A673 (cell line): ENCODE results near the gene KLLN. TPM values are rescaled to one million over a fixed set of nuclear protein-coding genes. Genes with fewer than 3 reads are reported as not detected.

Experiments used
- BruUV-seq: library from RNA; stranded (reverse); fragments of 400-500 nt; replicated peaks from 2 replicates; lab custom pipeline; 2021; lab: Mats Ljungman, UMichigan
- CTCF ChIA-PET: fragments of 300-600 bp; sonication (Branson Sonifier 250); formaldehyde crosslinking; loops from one replicate; lab custom pipeline; 2022; ENCODE audit warnings: antibody characterized with exemption; lab: Charles Lee
- POLR2A ChIA-PET: fragments of 300-600 bp; sonication (Branson Sonifier 250); formaldehyde crosslinking; loops from one replicate; lab custom pipeline; 2022; ENCODE audit warnings: antibody characterized with exemption; ENCODE audit not compliant: low non-redundant PET; lab: Charles Lee
- DNase-seq: peaks from one replicate; pipeline ENCODE4 v3.0.0-alpha.2; 2015; ENCODE audit warnings: low spot score
- H3K27ac ChIP-seq: fragments of 200-600 bp; sonication (generic); 2 replicates; pipeline ENCODE4 v1.5.1; 2016; ENCODE audit warnings: mixed run types, low read depth, mild to moderate bottlenecking, mixed read lengths, antibody characterized with exemption, low read length; ENCODE audit not compliant: poor library complexity, severe bottlenecking
- H3K27me3 ChIP-seq: fragments of 200-600 bp; sonication (generic); replicated peaks from 2 replicates; pipeline ENCODE4 v1.6.1; 2017; ENCODE audit warnings: mixed run types, low read depth, mild to moderate bottlenecking, mixed read lengths, antibody characterized with exemption, low read length; ENCODE audit not compliant: insufficient read depth, poor library complexity
- H3K36me3 ChIP-seq: fragments of 200-600 bp; sonication (generic); 2 replicates; pipeline ENCODE4 v1.6.1; 2016; ENCODE audit warnings: mixed run types, mild to moderate bottlenecking, mixed read lengths, antibody characterized with exemption, low read length; ENCODE audit not compliant: insufficient read depth, poor library complexity, severe bottlenecking
- H3K4me1 ChIP-seq: fragments of 200-600 bp; sonication (generic); 2 replicates; pipeline ENCODE4 v1.6.1; 2017; ENCODE audit warnings: mixed run types, mild to moderate bottlenecking, mixed read lengths, antibody characterized with exemption, low read length; ENCODE audit not compliant: insufficient read depth, poor library complexity, severe bottlenecking
- H3K4me3 ChIP-seq: fragments of 200-600 bp; sonication (generic); 2 replicates; pipeline ENCODE4 v1.5.1; 2016; ENCODE audit warnings: low read depth, mixed run types, mild to moderate bottlenecking, mixed read lengths, low read length; ENCODE audit not compliant: poor library complexity, severe bottlenecking
- H3K9me3 ChIP-seq: fragments of 200-600 bp; sonication (generic); 2 replicates; pipeline ENCODE4 v1.6.1; 2016; ENCODE audit warnings: mixed run types, low read depth, mild to moderate bottlenecking, mixed read lengths, antibody characterized with exemption, low read length; ENCODE audit not compliant: poor library complexity, severe bottlenecking
- CTCF ChIP-seq: fragments of 300-800, 200-600 bp; sonication (generic); conservative IDR thresholded peaks from 2 replicates; pipeline ENCODE4 v1.5.1; 2017; ENCODE audit warnings: low read depth, mild to moderate bottlenecking, antibody characterized with exemption, low read length, moderate library complexity, mixed read lengths
- EZH2 ChIP-seq: fragments of 200-600 bp; sonication (generic); IDR thresholded peaks from 2 replicates; pipeline ENCODE4 v1.6.1; 2017; ENCODE audit warnings: borderline replicate concordance, low read depth, mild to moderate bottlenecking, mixed read lengths, antibody characterized with exemption, low read length; ENCODE audit not compliant: poor library complexity, severe bottlenecking
- intact Hi-C: fragments of 100-400 bp; cut with micrococcal nuclease; formaldehyde crosslinking; loops from one replicate; pipeline ENCODE4 v1.10.0; 2022; ENCODE audit not compliant: unreplicated experiment
- total RNA-seq: library from RNA; stranded (reverse); gene quantifications from 2 replicates; pipeline ENCODE4 v1.2.3, GENCODE V29; 2021

Gene KLLN
- total RNA-seq, 1 experiment from 2014 or later, result 0.32 TPM

GRCh38 chr10:87862679-87863052 is 667 bp downstream of the KLLN start:
- H3K4me3 ChIP-seq, result peak overlapping the region; percentile 80
- CTCF ChIA-PET, result interaction anchor here (1.3 to 1.7 kb wide), 2 partner anchors 251 to 527 kb away, joined by 4 to 14 read pairs; no protein-coding TSS in a partner anchor
- no peaks in the 10 kb centered on the region for H3K36me3 ChIP-seq
- no TSS peak for BruUV-seq
- DNase-seq, result no peak
- intact Hi-C loops, result loop anchor here (5.0 to 10.0 kb wide), 3 partner anchors 112 to 690 kb away; partner anchors contain the start of gene PAPSS2
- H3K27me3 ChIP-seq, result no peaks in the 10 kb centered on the region
- peak overlapping the region; percentile 91 for H3K27ac ChIP-seq
- TF ChIP-seq CTCF (no peak), EZH2 (no peak)
- POLR2A ChIA-PET, result no interaction called here
- H3K9me3 ChIP-seq, result no peaks in the 10 kb centered on the region
- H3K4me1 ChIP-seq, result peaks cover 5% of the 10 kb centered on the region

- H3K36me3 ChIP-seq, result no peaks in the 10 kb centered on the region
- H3K27ac ChIP-seq, result peak overlapping the region; percentile 91
- POLR2A ChIA-PET, result interaction anchor here (0.6 to 0.7 kb wide), 2 partner anchors 10 to 1110 kb away, joined by 3 to 4 read pairs; no protein-coding TSS in a partner anchor
- CTCF ChIA-PET, result interaction anchor here (1.3 to 1.7 kb wide), 2 partner anchors 252 to 527 kb away, joined by 4 to 14 read pairs; no protein-coding TSS in a partner anchor
- BruUV-seq, result no TSS peak
- DNase-seq, result peak; percentile 97
- H3K4me1 ChIP-seq, result peaks cover 5% of the 10 kb centered on the region
- intact Hi-C loops, result loop anchor here (2.0 to 10.0 kb wide), 4 partner anchors 113 to 690 kb away; partner anchors contain the start of gene PAPSS2
- H3K27me3 ChIP-seq, result no peaks in the 10 kb centered on the region
- no peaks in the 10 kb centered on the region for H3K9me3 ChIP-seq
- H3K4me3 ChIP-seq, result peak overlapping the region; percentile 80
- TF ChIP-seq CTCF (no peak), EZH2 (no peak)
These were observed 1.2 kb downstream of the KLLN start for GRCh38 chr10:87861953-87862678.

GRCh38 chr10:87861566-87861952 is 1.8 kb downstream of the KLLN start:
- CTCF ChIA-PET, result interaction anchor here (0.5 kb wide), 1 partner anchor 23 kb away, joined by 7 read pairs; no protein-coding TSS in a partner anchor
- H3K27ac ChIP-seq, result no peak overlapping the region
- BruUV-seq, result TSS peak; percentile 55
- H3K27me3 ChIP-seq, result no peaks in the 10 kb centered on the region
- POLR2A ChIA-PET, result interaction anchor here (0.6 to 0.7 kb wide), 2 partner anchors 10 to 1109 kb away, joined by 3 to 4 read pairs; no protein-coding TSS in a partner anchor
- H3K9me3 ChIP-seq, result no peaks in the 10 kb centered on the region
- intact Hi-C loops, result loop anchor here (2.0 to 10.0 kb wide), 4 partner anchors 113 to 691 kb away; partner anchors contain the start of gene PAPSS2
- TF ChIP-seq CTCF, result no peak
- TF ChIP-seq EZH2, result no peak
- DNase-seq, result no peak
- H3K4me3 ChIP-seq, result peak overlapping the region; percentile 80
- no peaks in the 10 kb centered on the region for H3K36me3 ChIP-seq
- H3K4me1 ChIP-seq, result peaks cover 5% of the 10 kb centered on the region
